Activated CD4-positive, alpha-beta memory T cell treated with anti-CD3 and anti-CD28 coated beads, Interleukin-2, amount 10 ng/mL, durations not matched to agents 7 days and 5 days (primary cell): ENCODE data around the gene CENPA. TPM values are rescaled to one million over a fixed set of nuclear protein-coding genes. Genes with fewer than 3 reads are reported as not detected.
"Not testable (repeated sequence)": the region's sequence is repeated elsewhere in the genome, so short reads cannot be mapped to it uniquely, and the experiment has no call there.

Experiments
- CTCF ChIA-PET: fragments of 350-600 bp; sonication (Branson Sonifier 250); formaldehyde crosslinking; loops from one replicate; lab custom pipeline; 2021; ENCODE audit warnings: antibody characterized with exemption, inconsistent platforms; lab: Charles Lee
- POLR2A ChIA-PET: fragments of 350-600 bp; sonication (Branson Sonifier 250); formaldehyde crosslinking; loops from one replicate; lab custom pipeline; 2021; ENCODE audit warnings: antibody characterized with exemption; lab: Charles Lee
- DNase-seq: peaks from one replicate; pipeline ENCODE4 v3.0.0-alpha.2; 2020
- H3K27ac Mint-ChIP-seq: one replicate; pipeline ENCODE4 v1.8.0; 2021; ENCODE audit warnings: mild to moderate bottlenecking, mixed read lengths
- H3K27me3 Mint-ChIP-seq: one replicate; pipeline ENCODE4 v1.8.0; 2021; ENCODE audit warnings: mixed read lengths
- H3K36me3 Mint-ChIP-seq: one replicate; pipeline ENCODE4 v1.8.0; 2021; ENCODE audit warnings: low read depth, mixed read lengths
- H3K4me1 Mint-ChIP-seq: one replicate; pipeline ENCODE4 v1.8.0; 2021; ENCODE audit warnings: mixed read lengths
- H3K4me3 Mint-ChIP-seq: one replicate; pipeline ENCODE4 v1.8.0; 2021; ENCODE audit warnings: mild to moderate bottlenecking, mixed read lengths
- H3K9me3 Mint-ChIP-seq: one replicate; pipeline ENCODE4 v1.8.0; 2021; ENCODE audit warnings: mixed read lengths
- total RNA-seq, 2 experiments: library from RNA; stranded (reverse); gene quantifications; one replicate each; pipeline ENCODE4 v1.2.3, GENCODE V29; 2021

The CENPA gene
- total RNA-seq, 2 experiments from 2014 or later = 39.5 to 43.1 TPM

DNA sequence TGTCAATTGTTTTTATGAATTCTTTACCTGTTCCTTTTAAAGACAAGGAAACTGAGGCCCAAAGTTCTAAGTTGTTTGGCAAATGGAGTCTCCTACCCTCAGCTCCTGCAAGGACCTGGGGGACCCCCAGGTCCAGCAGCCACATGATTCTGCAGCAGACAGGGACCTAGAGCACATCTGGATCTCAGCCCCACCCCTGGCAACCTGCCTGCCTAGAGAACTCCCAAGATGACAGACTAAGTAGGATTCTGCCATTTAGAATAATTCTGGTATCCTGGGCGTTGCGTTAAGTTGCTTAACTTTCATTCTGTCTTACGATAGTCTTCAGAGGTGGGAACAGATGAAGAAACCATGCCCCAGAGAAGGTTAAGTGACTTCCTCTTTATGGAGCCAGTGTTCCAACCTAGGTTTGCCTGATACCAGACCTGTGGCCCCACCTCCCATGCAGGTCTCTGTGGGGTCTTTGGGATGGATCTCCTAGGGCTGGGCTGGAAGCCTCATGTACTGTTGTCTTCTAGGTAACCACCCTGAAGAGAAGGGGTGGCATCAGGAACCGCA, 5.6 kb upstream of the CENPA start:
- Mint-ChIP-seq H3K27me3 (no peaks in the 10 kb centered on the region), H3K36me3 (peaks cover 43% of the 10 kb centered on the region), H3K4me3 (no peak overlapping the region), H3K27ac (no peak overlapping the region), H3K4me1 (peaks cover 15% of the 10 kb centered on the region), H3K9me3 (no peaks in the 10 kb centered on the region)
- CTCF ChIA-PET = no interaction called here
- no peak for DNase-seq
- POLR2A ChIA-PET = interaction anchor here (0.9 kb wide), 1 partner anchor 8 kb away, joined by 4 read pairs; no protein-coding TSS in a partner anchor

- Mint-ChIP-seq H3K36me3 (peaks cover 40% of the 10 kb centered on the region), H3K27ac (no peak overlapping the region), H3K9me3 (no peaks in the 10 kb centered on the region), H3K27me3 (no peaks in the 10 kb centered on the region), H3K4me3 (no peak overlapping the region), H3K4me1 (peaks cover 22% of the 10 kb centered on the region)
- DNase-seq = no peak
- POLR2A ChIA-PET = interaction anchor here (0.6 to 3.5 kb wide), 5 partner anchors 8 to 922 kb away, joined by 4 to 16 read pairs (median 4); partner anchors contain the start of gene SLC35F6
- CTCF ChIA-PET = interaction anchor here (0.6 kb wide), 1 partner anchor 180 kb away, joined by 4 read pairs; no protein-coding TSS in a partner anchor
Observed at GRCh38 chr2:26782876-26783704, 2.8 kb upstream of the CENPA start.

- no peak for DNase-seq
- H3K4me1 Mint-ChIP-seq = peaks cover 36% of the 10 kb centered on the region
- peaks cover 44% of the 10 kb centered on the region for H3K36me3 Mint-ChIP-seq
Observed at GRCh38 chr2:26784570-26785234, 1.2 kb upstream of the CENPA start.

GRCh38 chr2:26786207-26787028, 562 bp downstream of the CENPA start:
- peak; percentile 41 for DNase-seq

More at GRCh38 chr2:26784570-26785234, 1.2 kb upstream of the CENPA start:
- Mint-ChIP-seq H3K4me3 (peak overlapping the region; percentile 74), H3K27me3 (no peaks in the 10 kb centered on the region), H3K9me3 (peaks cover 2% of the 10 kb centered on the region), H3K27ac (peak overlapping the region; percentile 72)
- ChIA-PET POLR2A (interaction anchor here (1.6 to 3.5 kb wide), 2 partner anchors 9 to 13 kb away, joined by 4 to 16 read pairs; no protein-coding TSS in a partner anchor), CTCF (no interaction called here)

GRCh38 chr2:26792720-26793119, 6.9 kb downstream of the CENPA start:
- ChIA-PET CTCF (no interaction called here), POLR2A (no interaction called here)
- Mint-ChIP-seq H3K4me1 (peaks cover 22% of the 10 kb centered on the region), H3K27me3 (no peaks in the 10 kb centered on the region), H3K27ac (no peak overlapping the region), H3K4me3 (no peak overlapping the region), H3K9me3 (peaks cover 9% of the 10 kb centered on the region), H3K36me3 (peaks cover 84% of the 10 kb centered on the region)
- no peak for DNase-seq

More at GRCh38 chr2:26786207-26787028, 562 bp downstream of the CENPA start:
- CTCF ChIA-PET = interaction anchor here (0.6 to 1.8 kb wide), 4 partner anchors 16 to 226 kb away, joined by 3 to 4 read pairs (median 4); no protein-coding TSS in a partner anchor
- H3K36me3 Mint-ChIP-seq = peaks cover 47% of the 10 kb centered on the region
- H3K4me1 Mint-ChIP-seq = peaks cover 40% of the 10 kb centered on the region
- POLR2A ChIA-PET = interaction anchor here (0.7 to 5.3 kb wide), 13 partner anchors 9 to 584 kb away, joined by 3 to 84 read pairs (median 4); partner anchors contain the start of genes ADGRF3, MPV17, SLC35F6 and SNX17
- peak overlapping the region; percentile 84 for H3K27ac Mint-ChIP-seq
- no peaks in the 10 kb centered on the region for H3K27me3 Mint-ChIP-seq
- peaks cover 9% of the 10 kb centered on the region for H3K9me3 Mint-ChIP-seq
- H3K4me3 Mint-ChIP-seq = peak overlapping the region; percentile 95

- no peak overlapping the region for H3K27ac Mint-ChIP-seq
Observed at GRCh38 chr2:26793518-26793917, 7.7 kb downstream of the CENPA start.

DNA sequence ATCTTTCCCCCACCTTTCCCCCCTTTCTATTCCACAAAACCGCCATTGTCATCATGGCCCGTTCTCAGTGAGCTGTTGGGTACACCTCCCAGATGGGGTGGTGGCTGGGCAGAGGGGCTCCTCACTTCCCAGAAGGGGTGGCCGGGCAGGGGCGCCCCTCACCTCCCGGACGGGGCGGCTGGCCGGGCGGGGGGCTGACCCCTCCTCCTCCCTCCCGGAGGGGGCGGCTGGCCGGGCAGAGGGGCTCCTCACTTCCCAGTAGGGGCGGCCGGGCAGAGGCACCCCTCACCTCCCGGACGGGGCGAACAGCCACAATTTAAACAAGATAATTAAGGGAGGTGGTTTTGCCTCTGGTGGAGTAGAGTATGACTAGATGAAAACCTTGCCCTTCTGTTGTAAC, 9.3 kb downstream of the CENPA start:
- H3K4me3 Mint-ChIP-seq, CTCF ChIA-PET, DNase-seq, POLR2A ChIA-PET, H3K27me3 Mint-ChIP-seq, H3K9me3 Mint-ChIP-seq, H3K4me1 Mint-ChIP-seq, H3K27ac Mint-ChIP-seq: not testable (repeated sequence)
- H3K36me3 Mint-ChIP-seq = peaks cover 68% of the 10 kb centered on the region

More at GRCh38 chr2:26793518-26793917, 7.7 kb downstream of the CENPA start:
- peaks cover 9% of the 10 kb centered on the region for H3K9me3 Mint-ChIP-seq
- H3K36me3 Mint-ChIP-seq = peaks cover 81% of the 10 kb centered on the region
- DNase-seq = no peak
- POLR2A ChIA-PET = no interaction called here
- CTCF ChIA-PET = no interaction called here
- no peak overlapping the region for H3K4me3 Mint-ChIP-seq
- H3K27me3 Mint-ChIP-seq = no peaks in the 10 kb centered on the region
- peaks cover 14% of the 10 kb centered on the region for H3K4me1 Mint-ChIP-seq

DNA sequence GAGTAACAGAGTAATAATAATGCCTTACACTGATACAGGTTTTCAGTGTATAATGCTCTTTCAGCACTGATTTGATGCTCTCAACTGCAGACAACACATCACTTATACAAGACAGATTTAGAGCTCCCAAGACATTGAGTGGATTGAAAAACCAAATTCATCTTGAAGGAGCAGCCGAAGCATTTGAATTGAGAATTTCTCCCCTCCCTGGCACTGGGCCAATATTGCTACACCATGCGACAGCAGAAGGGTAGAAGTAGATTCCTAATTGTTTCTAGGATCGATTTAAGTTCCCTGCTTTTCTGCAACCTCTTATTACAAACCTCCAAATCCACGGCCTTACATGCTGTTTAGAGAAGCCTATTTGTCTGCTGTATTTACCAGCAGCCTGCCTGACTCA, 15.5 kb downstream of the CENPA start:
- no peaks in the 10 kb centered on the region for H3K27me3 Mint-ChIP-seq
- H3K36me3 Mint-ChIP-seq = peaks cover 32% of the 10 kb centered on the region
- ChIA-PET POLR2A (no interaction called here), CTCF (no interaction called here)
- H3K9me3 Mint-ChIP-seq = no peaks in the 10 kb centered on the region
- no peaks in the 10 kb centered on the region for H3K4me1 Mint-ChIP-seq
- H3K27ac Mint-ChIP-seq = no peak overlapping the region
- H3K4me3 Mint-ChIP-seq = no peak overlapping the region
- DNase-seq = no peak

- Mint-ChIP-seq H3K27ac (no peak overlapping the region), H3K27me3 (no peaks in the 10 kb centered on the region), H3K9me3 (no peaks in the 10 kb centered on the region), H3K4me1 (no peaks in the 10 kb centered on the region), H3K4me3 (no peak overlapping the region), H3K36me3 (peaks cover 27% of the 10 kb centered on the region)
- CTCF ChIA-PET = no interaction called here
- DNase-seq = no peak
- POLR2A ChIA-PET = no interaction called here
Observed at GRCh38 chr2:26801796-26802195, 15.9 kb downstream of the CENPA start.

GRCh38 chr2:26805241-26805676, 19.4 kb downstream of the CENPA start:
- Mint-ChIP-seq H3K36me3 (peaks cover 10% of the 10 kb centered on the region), H3K27me3 (peaks cover 2% of the 10 kb centered on the region), H3K4me3 (no peak overlapping the region), H3K27ac (no peak overlapping the region), H3K9me3 (no peaks in the 10 kb centered on the region), H3K4me1 (peaks cover 7% of the 10 kb centered on the region)
- ChIA-PET CTCF (no interaction called here), POLR2A (no interaction called here)
- no peak for DNase-seq

- no peaks in the 10 kb centered on the region for H3K36me3 Mint-ChIP-seq
- H3K27ac Mint-ChIP-seq = no peak overlapping the region
- no peak for DNase-seq
- H3K4me3 Mint-ChIP-seq = no peak overlapping the region
- H3K27me3 Mint-ChIP-seq = peaks cover 6% of the 10 kb centered on the region
- peaks cover 8% of the 10 kb centered on the region for H3K4me1 Mint-ChIP-seq
- H3K9me3 Mint-ChIP-seq = no peaks in the 10 kb centered on the region
- ChIA-PET POLR2A (no interaction called here), CTCF (no interaction called here)
Observed at GRCh38 chr2:26807788-26808460, 22.1 kb downstream of the CENPA start.

DNA sequence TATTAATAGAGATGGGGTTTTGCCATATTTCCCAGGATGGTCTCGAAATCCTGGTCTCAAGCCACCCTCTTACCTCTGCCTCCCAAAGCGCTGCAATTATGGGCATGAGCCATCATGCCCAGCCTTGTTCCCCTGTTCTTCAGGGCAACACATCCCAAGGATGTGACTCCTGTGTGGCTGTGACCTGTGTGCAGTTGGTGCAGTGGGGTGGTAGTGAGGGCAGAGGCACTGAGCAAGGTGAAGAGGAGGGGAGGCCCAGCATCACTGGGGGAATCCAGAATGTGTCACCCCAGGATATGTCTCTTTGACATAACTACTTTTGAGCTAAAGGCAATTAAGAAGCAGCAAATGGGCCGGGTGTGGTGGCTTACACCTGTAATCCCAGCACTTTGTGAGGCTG, 23.4 kb downstream of the CENPA start:
- CTCF ChIA-PET = no interaction called here
- Mint-ChIP-seq H3K4me3 (no peak overlapping the region), H3K27me3 (peaks cover 6% of the 10 kb centered on the region), H3K9me3 (no peaks in the 10 kb centered on the region), H3K36me3 (no peaks in the 10 kb centered on the region), H3K27ac (no peak overlapping the region), H3K4me1 (peaks cover 8% of the 10 kb centered on the region)
- POLR2A ChIA-PET = interaction anchor here (1.0 kb wide), 1 partner anchor 23 kb away, joined by 4 read pairs; no protein-coding TSS in a partner anchor
- no peak for DNase-seq
